ENCODE measurements around the gene GDF3. TPM values are rescaled to one million over a fixed set of nuclear protein-coding genes. Genes with fewer than 3 reads are reported as not detected.
"Not testable (repeated sequence)": the region's sequence is repeated elsewhere in the genome, so short reads cannot be mapped to it uniquely, and the experiment has no call there.

GDF3 gene
- total RNA-seq (2014; rRNA removed; shearing (Covaris generic)), result 144 and 172 TPM in 2 replicates

- Histone ChIP-seq H3K27me3 (ENCODE audit: control insufficient read depth, insufficient read depth, low read length) (no peaks in the 10 kb centered on the region), H3K36me3 (replicated peaks; ENCODE audit: control insufficient read depth, insufficient read depth, low read length) (no peaks in the 10 kb centered on the region), H3K4me3 (ENCODE audit: insufficient read depth, low read depth, low read length) (peak within 1 kb of the TSS; percentile 28; the same call in 1 of the 2 replicates)
- no peak for DNase-seq
These were observed at the start of gene GDF3 for GRCh38 chr12:7695566-7696197. GDF3 (minus strand) TSS chr12:7695775; CDS start chr12:7695728, 47 bp downstream.

DNA sequence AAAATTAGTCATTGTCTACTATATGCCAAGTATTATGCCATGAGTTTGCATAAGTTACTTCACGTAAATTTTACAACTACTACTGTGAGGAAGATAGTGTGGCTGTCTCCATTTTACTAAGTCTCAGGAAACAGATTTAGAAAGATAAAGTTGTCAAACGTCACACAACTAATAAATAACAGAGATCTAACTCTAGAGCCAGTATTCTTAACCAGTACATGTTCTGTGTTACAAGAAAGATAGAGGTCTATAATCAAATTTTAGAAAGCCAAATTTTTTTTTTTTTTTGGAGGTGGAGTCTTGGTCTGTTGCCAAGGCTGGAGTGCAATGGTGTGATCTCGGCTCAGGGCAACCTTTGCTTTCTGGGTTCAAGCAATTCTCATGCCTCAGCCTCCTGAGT lies 37.4 kb upstream of the GDF3 start:
- no peaks in the 10 kb centered on the region for H3K36me3 ChIP-seq (replicated peaks; ENCODE audit: control insufficient read depth, insufficient read depth, low read length)
- no peaks in the 10 kb centered on the region for H3K27me3 ChIP-seq (ENCODE audit: control insufficient read depth, insufficient read depth, low read length)
- no peak for DNase-seq
- no peak overlapping the region for H3K4me3 ChIP-seq (ENCODE audit: insufficient read depth, low read depth, low read length)

- H3K36me3 ChIP-seq (replicated peaks; ENCODE audit: control insufficient read depth, insufficient read depth, low read length), result no peaks in the 10 kb centered on the region
- DNase-seq, result no peak
- H3K27me3 ChIP-seq (ENCODE audit: control insufficient read depth, insufficient read depth, low read length), result no peaks in the 10 kb centered on the region
- no peak overlapping the region for H3K4me3 ChIP-seq (ENCODE audit: insufficient read depth, low read depth, low read length)
These were observed 35.9 kb upstream of the GDF3 start for GRCh38 chr12:7731486-7731885.

- not testable (repeated sequence) for H3K27me3 ChIP-seq (ENCODE audit: control insufficient read depth, insufficient read depth, low read length); H3K4me3 ChIP-seq (ENCODE audit: insufficient read depth, low read depth, low read length); H3K36me3 ChIP-seq (replicated peaks; ENCODE audit: control insufficient read depth, insufficient read depth, low read length); DNase-seq
These were observed 35.4 kb upstream of the GDF3 start for GRCh38 chr12:7730984-7731383.

DNA sequence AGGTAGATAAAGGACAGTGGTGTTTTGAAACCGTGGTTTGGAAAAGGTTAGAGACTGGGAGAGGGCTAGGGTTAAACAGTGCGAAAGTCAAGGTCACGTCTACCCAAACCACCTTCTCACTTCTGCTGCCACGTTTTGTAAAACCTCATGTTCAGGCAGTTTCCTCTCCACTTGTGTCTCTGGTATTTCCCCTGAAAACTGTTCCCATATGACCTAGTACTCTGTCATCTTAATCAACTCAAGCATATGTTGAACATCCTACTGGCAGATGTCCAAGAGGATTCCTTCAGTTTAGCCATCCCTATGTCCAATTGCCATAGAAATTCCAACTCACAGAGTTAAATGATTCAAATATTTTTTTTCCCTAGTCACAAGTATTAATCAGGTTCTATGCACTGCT lies 34.2 kb upstream of the GDF3 start:
- no peaks in the 10 kb centered on the region for H3K36me3 ChIP-seq (replicated peaks; ENCODE audit: control insufficient read depth, insufficient read depth, low read length)
- no peak for DNase-seq
- H3K27me3 ChIP-seq (ENCODE audit: control insufficient read depth, insufficient read depth, low read length), result no peaks in the 10 kb centered on the region
- H3K4me3 ChIP-seq (ENCODE audit: insufficient read depth, low read depth, low read length), result no peak overlapping the region

- H3K36me3 ChIP-seq (replicated peaks; ENCODE audit: control insufficient read depth, insufficient read depth, low read length), result no peaks in the 10 kb centered on the region
- no peak overlapping the region for H3K4me3 ChIP-seq (ENCODE audit: insufficient read depth, low read depth, low read length)
- DNase-seq, result no peak
- no peaks in the 10 kb centered on the region for H3K27me3 ChIP-seq (ENCODE audit: control insufficient read depth, insufficient read depth, low read length)
These were observed 28.4 kb upstream of the GDF3 start for GRCh38 chr12:7723926-7724325.

- no peak overlapping the region for H3K4me3 ChIP-seq (ENCODE audit: insufficient read depth, low read depth, low read length)
- DNase-seq, result no peak
- no peaks in the 10 kb centered on the region for H3K27me3 ChIP-seq (ENCODE audit: control insufficient read depth, insufficient read depth, low read length)
- H3K36me3 ChIP-seq (replicated peaks; ENCODE audit: control insufficient read depth, insufficient read depth, low read length), result no peaks in the 10 kb centered on the region
These were observed 24.6 kb upstream of the GDF3 start for GRCh38 chr12:7719946-7720730.

GRCh38 chr12:7716381-7716780 lies 20.8 kb upstream of the GDF3 start:
- peak; percentile 66 for DNase-seq
- H3K36me3 ChIP-seq (replicated peaks; ENCODE audit: control insufficient read depth, insufficient read depth, low read length), result no peaks in the 10 kb centered on the region
- no peak overlapping the region for H3K4me3 ChIP-seq (ENCODE audit: insufficient read depth, low read depth, low read length)
- H3K27me3 ChIP-seq (ENCODE audit: control insufficient read depth, insufficient read depth, low read length), result no peaks in the 10 kb centered on the region

DNA sequence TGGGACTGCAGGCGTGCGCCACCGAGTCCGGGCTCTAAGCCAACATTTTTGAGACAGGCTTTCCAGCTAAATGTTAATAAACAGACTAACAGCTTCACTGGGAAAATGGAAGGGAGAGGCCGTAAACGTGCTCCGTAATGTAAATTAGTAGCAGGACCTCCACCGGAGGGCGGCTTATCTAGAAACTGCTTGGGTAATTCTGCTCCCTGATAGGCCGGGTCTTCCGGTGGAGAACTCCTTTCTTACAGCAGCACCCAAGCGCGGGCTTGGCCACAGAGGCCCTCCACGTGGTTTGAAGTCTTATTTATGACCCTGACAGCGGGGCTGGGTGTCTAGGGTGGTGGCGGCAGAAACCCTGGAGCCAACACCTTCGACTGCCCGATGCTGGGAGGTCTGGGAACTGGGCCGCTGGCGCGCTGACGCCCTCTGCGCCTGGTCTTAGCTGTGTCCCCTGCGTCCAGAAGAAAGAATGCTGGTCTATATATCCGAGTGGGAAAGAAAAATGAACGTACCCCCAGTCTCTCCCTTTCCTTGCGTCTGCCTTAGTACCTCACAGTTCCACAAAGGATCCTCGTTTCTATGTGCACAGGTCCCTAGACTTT lies 17.4 kb upstream of the GDF3 start:
- no peaks in the 10 kb centered on the region for H3K27me3 ChIP-seq (ENCODE audit: control insufficient read depth, insufficient read depth, low read length)
- no peak overlapping the region for H3K4me3 ChIP-seq (ENCODE audit: insufficient read depth, low read depth, low read length)
- peak; percentile 75 for DNase-seq
- H3K36me3 ChIP-seq (replicated peaks; ENCODE audit: control insufficient read depth, insufficient read depth, low read length), result no peaks in the 10 kb centered on the region

DNA sequence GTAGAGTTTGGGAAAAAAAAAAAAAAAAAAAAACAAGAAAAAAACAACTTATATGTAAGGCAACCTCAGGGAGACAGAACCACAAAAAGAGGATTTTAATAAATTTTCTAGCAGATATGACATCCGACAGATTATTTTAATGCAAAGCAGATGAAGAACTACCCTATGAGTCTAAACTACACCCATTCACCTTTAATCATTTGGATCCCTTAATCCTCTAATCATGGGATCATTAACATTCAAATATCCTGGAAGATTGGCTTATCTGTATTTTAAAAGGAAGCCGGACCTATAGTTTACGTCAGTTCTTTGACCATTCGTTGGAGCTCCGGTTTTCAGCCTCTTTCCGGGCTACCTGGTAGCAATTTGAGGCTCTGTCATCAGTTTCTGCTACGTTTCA lies 15.6 kb upstream of the GDF3 start, which contains the start of gene DPPA3:
TSS of gene DPPA3 (plus strand) at position 301 of the 400 bp plus-strand sequence. CDS start 138 bp downstream, outside the sequence.
- Histone ChIP-seq H3K36me3 (replicated peaks; ENCODE audit: control insufficient read depth, insufficient read depth, low read length) (no peaks in the 10 kb centered on the region), H3K4me3 (ENCODE audit: insufficient read depth, low read depth, low read length) (no peak within 1 kb of the TSS), H3K27me3 (ENCODE audit: control insufficient read depth, insufficient read depth, low read length) (no peaks in the 10 kb centered on the region)
- DNase-seq, result no peak

DNA sequence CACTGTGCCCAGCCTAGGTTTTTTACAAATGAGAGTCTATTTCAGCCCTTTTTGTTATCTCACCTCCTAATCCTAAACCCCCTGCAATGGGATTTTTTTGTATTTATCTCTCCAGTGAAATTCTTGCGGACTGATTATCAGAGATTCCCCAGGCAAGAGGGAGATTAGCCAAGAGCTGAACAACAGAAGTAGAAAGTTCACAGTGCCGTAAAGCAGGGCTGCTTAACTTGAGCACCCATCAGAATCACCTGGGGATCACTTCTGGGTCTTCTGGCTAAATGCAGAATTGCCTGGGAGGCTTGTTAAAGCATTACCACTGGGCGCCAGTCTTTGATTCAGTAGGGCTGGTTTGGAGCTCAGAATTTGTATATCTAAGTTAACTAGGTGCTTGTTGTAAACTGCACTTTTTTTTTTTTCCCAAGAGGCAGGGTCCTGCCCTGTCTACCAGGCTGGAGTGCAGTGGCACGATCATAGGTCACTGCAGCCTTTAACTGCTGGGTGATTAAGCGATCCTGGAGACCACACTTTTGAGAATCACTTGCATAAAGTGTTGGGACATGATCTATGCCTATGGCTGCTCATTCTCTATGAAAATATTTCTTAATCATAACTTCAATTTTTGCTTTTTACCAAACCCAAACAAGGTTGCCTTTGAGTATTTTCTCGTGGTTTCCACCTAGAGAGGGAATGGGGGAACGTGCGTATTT lies 14.5 kb upstream of the GDF3 start:
- no peaks in the 10 kb centered on the region for H3K27me3 ChIP-seq (ENCODE audit: control insufficient read depth, insufficient read depth, low read length)
- H3K4me3 ChIP-seq (ENCODE audit: insufficient read depth, low read depth, low read length), result no peak overlapping the region
- H3K36me3 ChIP-seq (replicated peaks; ENCODE audit: control insufficient read depth, insufficient read depth, low read length), result no peaks in the 10 kb centered on the region
- DNase-seq, result peak; percentile 42

GRCh38 chr12:7705846-7706245 lies 10.3 kb upstream of the GDF3 start:
- no peaks in the 10 kb centered on the region for H3K36me3 ChIP-seq (replicated peaks; ENCODE audit: control insufficient read depth, insufficient read depth, low read length)
- no peak for DNase-seq

DNA sequence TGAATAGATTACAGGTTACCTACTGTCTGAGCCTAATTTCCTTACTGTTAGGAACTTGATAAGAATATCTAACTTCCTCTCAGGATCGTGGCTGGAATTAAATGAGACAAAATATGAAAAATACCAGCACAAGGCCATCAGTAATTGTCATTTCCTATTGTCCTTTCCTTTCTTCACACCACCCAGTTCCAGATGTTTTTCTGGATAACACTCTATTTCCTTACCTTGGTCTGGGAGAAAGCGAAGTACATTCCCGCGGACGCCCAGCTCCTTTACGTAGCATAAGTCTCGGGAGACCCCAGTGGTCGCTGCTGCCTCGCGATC lies 376 bp downstream of the GDF3 start:
- no peaks in the 10 kb centered on the region for H3K36me3 ChIP-seq (replicated peaks; ENCODE audit: control insufficient read depth, insufficient read depth, low read length)
- H3K4me3 ChIP-seq (ENCODE audit: insufficient read depth, low read depth, low read length), result peak overlapping the region; percentile 28; the same call in 1 of the 2 replicates
- H3K27me3 ChIP-seq (ENCODE audit: control insufficient read depth, insufficient read depth, low read length), result no peaks in the 10 kb centered on the region
- peak; percentile 40 for DNase-seq

More at GRCh38 chr12:7705846-7706245, 10.3 kb upstream of the GDF3 start:
- H3K4me3 ChIP-seq (ENCODE audit: insufficient read depth, low read depth, low read length), result no peak overlapping the region
- no peaks in the 10 kb centered on the region for H3K27me3 ChIP-seq (ENCODE audit: control insufficient read depth, insufficient read depth, low read length)

DNA sequence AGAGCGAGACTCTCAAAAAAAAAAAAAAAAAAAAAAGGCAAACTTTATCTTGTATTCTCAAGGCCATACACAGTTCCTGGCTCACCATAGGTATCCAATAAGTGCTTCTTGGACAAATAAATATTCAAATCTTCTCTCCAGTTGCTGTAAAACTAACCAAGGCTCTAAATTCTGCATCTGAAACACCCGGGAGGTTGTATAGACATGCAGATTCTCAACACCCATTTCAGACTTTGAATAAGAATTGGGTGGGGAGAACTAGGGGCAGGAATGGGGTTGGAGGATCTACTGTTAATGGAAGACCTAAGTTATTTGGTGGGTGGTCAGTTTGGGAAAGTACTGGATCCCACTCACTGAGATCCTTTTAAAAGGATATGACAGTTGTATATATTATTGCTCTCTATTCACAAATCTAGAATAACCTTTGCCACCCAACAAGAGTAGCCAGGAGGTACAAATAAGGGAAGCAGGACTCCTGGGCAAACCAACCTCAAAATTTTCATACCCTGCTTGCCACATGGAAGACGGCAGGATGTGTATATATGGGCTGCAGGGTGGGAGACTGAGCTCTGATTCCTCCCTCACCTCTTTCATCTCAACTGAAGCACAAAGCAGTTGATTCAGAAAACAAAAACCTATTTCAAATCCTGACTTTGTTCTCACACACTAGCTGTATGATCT lies 879 bp downstream of the GDF3 start:
- peak overlapping the region; percentile 28; the same call in 1 of the 2 replicates for H3K4me3 ChIP-seq (ENCODE audit: insufficient read depth, low read depth, low read length)
- no peaks in the 10 kb centered on the region for H3K27me3 ChIP-seq (ENCODE audit: control insufficient read depth, insufficient read depth, low read length)
- peak; percentile 60 for DNase-seq
- no peaks in the 10 kb centered on the region for H3K36me3 ChIP-seq (replicated peaks; ENCODE audit: control insufficient read depth, insufficient read depth, low read length)

Measured in H7 (cell line).